Upper lobe of right lung (tissue), 1 donor: ENCODE measurements around the gene AP1M2. TPM values are rescaled to one million over a fixed set of nuclear protein-coding genes. Genes with fewer than 3 reads are reported as not detected.
"Not testable (repeated sequence)": the region's sequence is repeated elsewhere in the genome, so short reads cannot be mapped to it uniquely, and the experiment has no call there.

ENCODE experiments used
- ATAC-seq: fragments of 200-7000 bp; cut with Tn5 transposase; one replicate; pipeline ENCODE4 v1.9.1; 2020; ENCODE audit warnings: mild to moderate bottlenecking, moderate library complexity
- DNase-seq: peaks from one replicate; pipeline ENCODE4 v3.0.0-alpha.2; 2020
- H3K27ac ChIP-seq: fragments of 200-600 bp; one replicate; pipeline ENCODE4 v1.8.0; 2022
- H3K27me3 ChIP-seq: fragments of 200-600 bp; one replicate; pipeline ENCODE4 v1.8.0; 2022; ENCODE audit warnings: mild to moderate bottlenecking
- H3K36me3 ChIP-seq: fragments of 200-600 bp; one replicate; pipeline ENCODE4 v1.8.0; 2022
- H3K4me1 ChIP-seq: fragments of 200-600 bp; one replicate; pipeline ENCODE4 v1.8.0; 2022
- H3K4me3 ChIP-seq: fragments of 200-600 bp; one replicate; pipeline ENCODE4 v1.8.0; 2022; ENCODE audit warnings: mild to moderate bottlenecking
- H3K9me3 ChIP-seq: fragments of 200-600 bp; one replicate; pipeline ENCODE4 v1.8.0; 2022
- intact Hi-C: fragments of 100-400 bp; cut with DNase I; formaldehyde crosslinking; loops from one replicate; pipeline ENCODE4 v1.11.0; 2022
- total RNA-seq: library from RNA; stranded (reverse); fragmentation: NEBNext Ultra II Directional; extraction: Animal tissue kit (Norgen Biotek cat#: 25700); gene quantifications from one replicate; pipeline ENCODE4 v1.2.1, GENCODE V29; 2021
- TF ChIP-seq, protein P1 (sequence below): fragments of 200-600 bp; IDR thresholded peaks from one replicate; pipeline ENCODE4 v1.8.0; 2022; ENCODE audit warnings: antibody characterized with exemption
- donor health status: DM: no; HTN: yes; CAD: no; lungs with severe emphysema.

The AP1M2 gene
- total RNA-seq, 1 donor from 2014 or later = 37.8 TPM

- ATAC-seq (no peak), DNase-seq (no peak)
- Histone ChIP-seq H3K27ac (no peak overlapping the region), H3K9me3 (no peaks in the 10 kb centered on the region), H3K4me1 (peaks cover 4% of the 10 kb centered on the region), H3K27me3 (no peaks in the 10 kb centered on the region), H3K4me3 (no peak overlapping the region), H3K36me3 (peaks cover 2% of the 10 kb centered on the region)
- intact Hi-C loops = no loop called here
- TF ChIP-seq, protein P1, sequence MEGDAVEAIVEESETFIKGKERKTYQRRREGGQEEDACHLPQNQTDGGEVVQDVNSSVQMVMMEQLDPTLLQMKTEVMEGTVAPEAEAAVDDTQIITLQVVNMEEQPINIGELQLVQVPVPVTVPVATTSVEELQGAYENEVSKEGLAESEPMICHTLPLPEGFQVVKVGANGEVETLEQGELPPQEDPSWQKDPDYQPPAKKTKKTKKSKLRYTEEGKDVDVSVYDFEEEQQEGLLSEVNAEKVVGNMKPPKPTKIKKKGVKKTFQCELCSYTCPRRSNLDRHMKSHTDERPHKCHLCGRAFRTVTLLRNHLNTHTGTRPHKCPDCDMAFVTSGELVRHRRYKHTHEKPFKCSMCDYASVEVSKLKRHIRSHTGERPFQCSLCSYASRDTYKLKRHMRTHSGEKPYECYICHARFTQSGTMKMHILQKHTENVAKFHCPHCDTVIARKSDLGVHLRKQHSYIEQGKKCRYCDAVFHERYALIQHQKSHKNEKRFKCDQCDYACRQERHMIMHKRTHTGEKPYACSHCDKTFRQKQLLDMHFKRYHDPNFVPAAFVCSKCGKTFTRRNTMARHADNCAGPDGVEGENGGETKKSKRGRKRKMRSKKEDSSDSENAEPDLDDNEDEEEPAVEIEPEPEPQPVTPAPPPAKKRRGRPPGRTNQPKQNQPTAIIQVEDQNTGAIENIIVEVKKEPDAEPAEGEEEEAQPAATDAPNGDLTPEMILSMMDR = no peak
Measured at GRCh38 chr19:10574462-10574861, 12.7 kb downstream of the AP1M2 start.

- H3K27ac ChIP-seq, H3K36me3 ChIP-seq, H3K27me3 ChIP-seq, ATAC-seq, H3K4me1 ChIP-seq, DNase-seq, H3K4me3 ChIP-seq, H3K9me3 ChIP-seq, intact Hi-C loops: not testable (repeated sequence)
Measured at GRCh38 chr19:10573793-10574192, 13.3 kb downstream of the AP1M2 start.

DNA sequence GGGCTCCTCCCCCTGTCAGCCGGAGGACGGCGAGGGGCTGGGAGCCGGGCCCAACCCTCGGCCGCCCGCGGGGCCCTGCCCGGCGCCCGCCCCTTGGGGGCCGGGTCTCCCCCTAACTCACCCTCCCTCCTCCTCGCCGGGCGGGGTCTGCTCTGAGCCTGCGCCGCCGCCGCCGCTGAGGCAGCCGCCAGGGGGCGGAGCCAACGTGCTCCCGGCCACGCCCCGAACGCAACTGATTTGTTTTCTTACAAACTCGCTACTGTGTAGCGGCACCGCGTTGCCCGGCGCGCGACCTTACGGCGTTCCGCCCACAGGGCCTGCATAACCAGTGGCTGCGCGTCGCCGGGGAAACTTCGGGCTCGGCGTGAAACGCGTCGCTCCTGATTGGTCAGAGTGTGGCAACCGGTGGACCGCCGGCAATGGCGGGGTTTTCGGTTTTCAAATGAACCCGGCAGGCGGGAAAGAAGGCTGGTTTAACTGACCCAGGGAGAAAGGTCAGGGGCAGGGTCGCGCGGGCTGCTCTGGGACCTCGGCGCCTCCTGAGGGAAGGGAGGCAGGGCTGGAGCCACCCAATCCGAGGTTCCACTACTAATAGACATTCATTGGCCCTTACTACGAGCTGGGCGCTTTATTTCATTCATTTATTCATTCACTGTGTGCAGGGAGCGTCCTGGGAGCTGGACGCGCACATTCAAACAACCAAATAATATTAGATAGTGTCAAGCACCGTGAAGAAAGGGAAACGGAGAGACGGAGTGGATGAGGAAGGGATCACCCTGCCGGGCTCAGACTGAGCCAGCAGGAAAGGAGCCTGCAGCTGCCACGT lies 18.1 kb downstream of the AP1M2 start, which contains the start of gene CDKN2D:
CDKN2D (minus strand) TSS at position 154 of the 826 bp plus-strand sequence. CDS start 326 bp downstream, outside the sequence.
- ATAC-seq (peak; percentile 90), DNase-seq (peak; percentile 100)
- H3K27ac ChIP-seq = peak within 1 kb of the TSS; percentile 70
- H3K9me3 ChIP-seq = no peaks in the 10 kb centered on the region
- TF ChIP-seq, protein P1 = peak; percentile 45
- no peaks in the 10 kb centered on the region for H3K36me3 ChIP-seq
- intact Hi-C loops = no loop called here
- H3K4me3 ChIP-seq = peak within 1 kb of the TSS; percentile 70
- H3K27me3 ChIP-seq = no peaks in the 10 kb centered on the region
- peaks cover 26% of the 10 kb centered on the region for H3K4me1 ChIP-seq

GRCh38 chr19:10568062-10568825 lies 18.9 kb downstream of the AP1M2 start:
- Histone ChIP-seq H3K4me1 (peaks cover 26% of the 10 kb centered on the region), H3K4me3 (peak overlapping the region; percentile 70), H3K36me3 (no peaks in the 10 kb centered on the region), H3K9me3 (no peaks in the 10 kb centered on the region), H3K27me3 (no peaks in the 10 kb centered on the region), H3K27ac (peak overlapping the region; percentile 70)
- DNase-seq (peak; percentile 84), ATAC-seq (peak; percentile 1)
- intact Hi-C loops = no loop called here
- TF ChIP-seq, protein P1 = no peak

GRCh38 chr19:10567656-10568055 lies 19.5 kb downstream of the AP1M2 start:
- intact Hi-C loops = no loop called here
- no peaks in the 10 kb centered on the region for H3K36me3 ChIP-seq
- ATAC-seq (no peak), DNase-seq (no peak)
- H3K4me1 ChIP-seq = peaks cover 26% of the 10 kb centered on the region
- peak overlapping the region; percentile 87 for H3K27ac ChIP-seq
- peak overlapping the region; percentile 70 for H3K4me3 ChIP-seq
- no peaks in the 10 kb centered on the region for H3K9me3 ChIP-seq
- no peaks in the 10 kb centered on the region for H3K27me3 ChIP-seq
- TF ChIP-seq, protein P1 = no peak
